Common myeloid progenitor, CD34-positive (primary cell): Measurements from ENCODE around the gene MMP2. TPM values are rescaled to one million over a fixed set of nuclear protein-coding genes. Genes with fewer than 3 reads are reported as not detected.

Source experiments
- CTCF ChIA-PET: fragments of 350-600 bp; sonication (Branson Sonifier 250); formaldehyde crosslinking; loops from one replicate; lab custom pipeline; 2021; ENCODE audit warnings: antibody characterized with exemption; lab: Charles Lee
- POLR2A ChIA-PET: fragments of 350-600 bp; sonication (Branson Sonifier 250); formaldehyde crosslinking; loops from one replicate; lab custom pipeline; 2021; ENCODE audit warnings: antibody characterized with exemption; lab: Charles Lee
- DNase-seq, 3 donors: peaks; one replicate each; pipeline versions ENCODE4 v3.0.0 to v3.0.0-alpha.2; 2013
- H3K27ac ChIP-seq, 2 experiments: 1 replicate in 1 of 2; 2 replicates in 1 of 2; pipeline ENCODE4 v1.7.0; 2013; ENCODE audit warnings: inconsistent platforms in 2 of 2, low read length in 2 of 2, mild to moderate bottlenecking in 2 of 2, low read depth in 1 of 2, moderate library complexity in 1 of 2; ENCODE audit not compliant: severe bottlenecking in 2 of 2, insufficient read depth in 1 of 2, poor library complexity in 1 of 2
- H3K27me3 ChIP-seq, 5 experiments: replicated peaks in 2 of 5; 1 replicate in 3 of 5; 2 replicates in 2 of 5; pipeline versions ENCODE4 v1.6.1 to v1.7.0; 2013; ENCODE audit warnings: low read length in 4 of 5, mild to moderate bottlenecking in 2 of 5, moderate library complexity in 2 of 5, inconsistent platforms in 1 of 5; ENCODE audit not compliant: insufficient read depth in 5 of 5, control insufficient read depth in 4 of 5
- H3K36me3 ChIP-seq, 4 experiments: 1 replicate in 2 of 4; 2 replicates in 2 of 4; pipeline versions ENCODE4 v1.6.1 to v1.7.0; 2013; ENCODE audit warnings: low read length in 3 of 4, control low read depth in 1 of 4, mild to moderate bottlenecking in 1 of 4; ENCODE audit not compliant: control insufficient read depth in 4 of 4, insufficient read depth in 4 of 4
- H3K4me1 ChIP-seq, 4 experiments: 1 replicate in 3 of 4; 2 replicates in 1 of 4; pipeline versions ENCODE4 v1.6.1 to v1.7.1; 2013; ENCODE audit warnings: low read length in 3 of 4, mild to moderate bottlenecking in 3 of 4, control low read depth in 1 of 4, inconsistent platforms in 1 of 4, moderate library complexity in 1 of 4; ENCODE audit not compliant: control insufficient read depth in 4 of 4, insufficient read depth in 4 of 4; ENCODE audit errors: control extremely low read depth in 1 of 4
- H3K4me3 ChIP-seq, 7 experiments: 1 replicate in 4 of 7; 2 replicates in 3 of 7; pipeline versions ENCODE4 v1.5.1 to v1.7.0; 2013; ENCODE audit warnings: mild to moderate bottlenecking in 7 of 7, low read length in 6 of 7, moderate library complexity in 6 of 7, inconsistent platforms in 2 of 7, low read depth in 2 of 7, control low read depth in 1 of 7; ENCODE audit not compliant: insufficient read depth in 4 of 7, control insufficient read depth in 1 of 7; ENCODE audit errors: extremely low read depth in 1 of 7
- H3K9me3 ChIP-seq, 5 experiments: 1 replicate in 4 of 5; 2 replicates in 1 of 5; pipeline versions ENCODE4 v1.6.1 to v1.7.1; 2013; ENCODE audit warnings: low read length in 4 of 5, mild to moderate bottlenecking in 2 of 5, inconsistent platforms in 1 of 5, low read depth in 1 of 5, moderate library complexity in 1 of 5; ENCODE audit not compliant: control insufficient read depth in 4 of 5, insufficient read depth in 2 of 5; ENCODE audit errors: control extremely low read depth in 1 of 5
- WGBS: methylation state at CpG from one replicate; pipeline ENCODE4 v1.1.5; 2013; ENCODE audit not compliant: insufficient coverage; 5-methylcytosine and 5-hydroxymethylcytosine counted together
- polyA plus RNA-seq: library from polyadenylated mRNA; unstranded; fragments of 120-200 nt; gene quantifications from one replicate; pipeline ENCODE4 v1.2.1, GENCODE V29; 2013

MMP2 gene
- polyA plus RNA-seq, result 44.3 TPM

GRCh38 chr16:55478827-55479429 is at the start of gene MMP2:
TSS of gene MMP2 (plus strand) at chr16:55479198. CDS start at chr16:55479480, 282 bp downstream.
- DNase-seq, result peak; percentile 35 to 85 (median 74)
- ChIA-PET CTCF (interaction anchor here (1.2 kb wide), 1 partner anchor 20 kb away, joined by 3 read pairs; no protein-coding TSS in a partner anchor), POLR2A (no interaction called here)
- Histone ChIP-seq H3K27ac (no peak within 1 kb of the TSS), H3K36me3 (peaks cover 0 to 14% (median under 1%) of the 10 kb centered on the region in 4 experiments), H3K4me3 (peak within 1 kb of the TSS; percentile 34 to 81 (median 69)), H3K4me1 (peaks cover 0 to 27% (median 21%) of the 10 kb centered on the region in 4 experiments), H3K27me3 (peaks cover 0 to 12% (median 0%) of the 10 kb centered on the region in 5 experiments), H3K9me3 (no peaks in the 10 kb centered on the region)
- WGBS, result under 1% methylated on average over 35 of the region's 46 CpGs

DNA sequence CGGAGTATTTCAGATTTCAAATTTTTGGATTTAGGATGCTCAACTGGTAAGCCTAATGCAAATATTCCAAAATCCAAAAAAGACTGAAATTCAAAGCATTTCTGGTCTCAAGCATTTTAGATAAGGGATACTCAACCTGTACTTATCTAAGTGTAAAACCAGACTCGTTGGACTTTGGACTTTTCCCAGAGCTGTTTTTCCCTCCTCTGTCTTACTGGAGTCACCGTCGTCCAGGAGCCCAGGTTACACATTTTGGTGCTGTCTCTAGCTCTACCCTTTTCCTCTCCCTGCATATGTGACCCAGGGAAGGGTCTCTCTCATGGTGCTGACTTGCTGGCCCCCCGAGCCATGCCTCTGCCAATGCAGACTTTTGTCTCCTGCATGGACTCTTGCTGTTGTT is 46.0 kb upstream of the MMP2 start:
- no peak for DNase-seq
- Histone ChIP-seq H3K4me1 (peaks cover 9 to 48% (median 29%) of the 10 kb centered on the region in 4 experiments), H3K36me3 (no peaks in the 10 kb centered on the region), H3K27ac (no peak overlapping the region), H3K27me3 (no peaks in the 10 kb centered on the region), H3K4me3 (no peak overlapping the region), H3K9me3 (no peaks in the 10 kb centered on the region)
- ChIA-PET CTCF (no interaction called here), POLR2A (no interaction called here)
- WGBS, result 95% methylated on average over 4 of the region's 5 CpGs

- no peak overlapping the region for H3K27ac ChIP-seq
- CTCF ChIA-PET, result no interaction called here
- no peak for DNase-seq
- H3K4me1 ChIP-seq, result peaks cover 10 to 49% (median 31%) of the 10 kb centered on the region in 4 experiments
- no peaks in the 10 kb centered on the region for H3K9me3 ChIP-seq
- WGBS, result 83% methylated on average over 4 of the region's 5 CpGs
- H3K4me3 ChIP-seq, result no peak overlapping the region
- H3K27me3 ChIP-seq, result no peaks in the 10 kb centered on the region
- H3K36me3 ChIP-seq, result no peaks in the 10 kb centered on the region
- POLR2A ChIA-PET, result no interaction called here
Measured at GRCh38 chr16:55433535-55433934, 45.5 kb upstream of the MMP2 start.

GRCh38 chr16:55434000-55434399 is 45.0 kb upstream of the MMP2 start:
- H3K9me3 ChIP-seq, result no peaks in the 10 kb centered on the region
- no peak for DNase-seq
- CTCF ChIA-PET, result interaction anchor here (0.9 kb wide), 1 partner anchor 266 kb away, joined by 3 read pairs; no protein-coding TSS in a partner anchor
- no peaks in the 10 kb centered on the region for H3K27me3 ChIP-seq
- no peaks in the 10 kb centered on the region for H3K36me3 ChIP-seq
- 94% methylated on average over 3 of the region's 4 CpGs for WGBS
- no peak overlapping the region for H3K4me3 ChIP-seq
- no peak overlapping the region for H3K27ac ChIP-seq
- H3K4me1 ChIP-seq, result peaks cover 10 to 49% (median 31%) of the 10 kb centered on the region in 4 experiments
- POLR2A ChIA-PET, result no interaction called here

DNA sequence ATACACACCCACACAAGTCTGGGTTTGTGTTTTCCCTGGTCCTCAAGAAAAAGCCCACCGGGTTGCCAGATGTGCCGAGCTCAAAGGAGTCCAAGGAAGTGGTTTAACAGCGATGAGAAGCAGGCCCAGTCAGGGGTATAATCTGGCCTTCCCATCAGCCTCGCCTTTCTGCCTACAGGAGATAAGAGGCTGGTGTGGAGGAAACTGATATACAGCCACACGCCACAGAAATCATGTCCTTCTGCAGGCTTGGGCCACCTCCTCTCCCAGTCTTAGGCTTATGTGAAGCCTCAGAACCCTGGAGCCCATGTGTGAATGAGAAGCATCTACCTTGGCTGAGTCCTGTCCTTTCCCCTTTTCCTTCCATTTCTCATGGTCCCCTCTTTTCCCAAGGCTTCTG is 43.6 kb upstream of the MMP2 start:
- ChIA-PET CTCF (interaction anchor here (0.7 to 1.1 kb wide), 2 partner anchors 11 to 45 kb away, joined by 3 read pairs; no protein-coding TSS in a partner anchor), POLR2A (no interaction called here)
- Histone ChIP-seq H3K4me3 (peak overlapping the region in 1 of 7 experiments; percentile 24), H3K27me3 (no peaks in the 10 kb centered on the region), H3K9me3 (no peaks in the 10 kb centered on the region), H3K4me1 (peaks cover 10 to 49% (median 31%) of the 10 kb centered on the region in 4 experiments), H3K27ac (peak overlapping the region in 1 of 2 experiments; percentile 32), H3K36me3 (no peaks in the 10 kb centered on the region)
- WGBS, result 3% methylated on average over 5 of the region's 5 CpGs
- peak; percentile 88 to 96 (median 91) for DNase-seq

DNA sequence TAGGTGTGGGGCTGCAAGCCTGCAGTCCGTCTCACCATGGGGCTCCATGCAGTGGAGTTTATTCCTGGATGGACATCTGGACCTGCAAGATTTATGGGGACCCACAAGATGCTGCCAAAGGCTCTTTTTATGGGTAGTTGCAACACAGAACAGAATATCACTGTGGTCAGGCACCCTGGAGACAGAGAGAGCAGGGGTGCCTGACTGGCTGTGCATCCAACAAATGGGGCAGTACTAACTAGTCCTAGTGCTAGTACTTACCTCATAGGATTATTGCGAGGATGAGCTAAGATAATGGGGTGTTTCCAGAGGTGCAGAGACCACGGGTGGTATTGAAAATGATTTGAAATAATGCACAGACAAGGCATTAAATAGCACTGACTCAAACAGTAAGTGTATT is 42.4 kb upstream of the MMP2 start:
- no peak for DNase-seq
- Histone ChIP-seq H3K9me3 (no peaks in the 10 kb centered on the region), H3K36me3 (no peaks in the 10 kb centered on the region), H3K27ac (no peak overlapping the region), H3K27me3 (no peaks in the 10 kb centered on the region), H3K4me3 (no peak overlapping the region), H3K4me1 (peaks cover 10 to 49% (median 31%) of the 10 kb centered on the region in 4 experiments)
- ChIA-PET CTCF (interaction anchor here (0.9 kb wide), 1 partner anchor 28 kb away, joined by 3 read pairs; no protein-coding TSS in a partner anchor), POLR2A (no interaction called here)
- 100% methylated on average over 2 of the region's 3 CpGs for WGBS

GRCh38 chr16:55437625-55438024 is 41.4 kb upstream of the MMP2 start:
- Histone ChIP-seq H3K9me3 (no peaks in the 10 kb centered on the region), H3K4me3 (no peak overlapping the region), H3K36me3 (no peaks in the 10 kb centered on the region), H3K27ac (no peak overlapping the region), H3K27me3 (no peaks in the 10 kb centered on the region), H3K4me1 (peaks cover 10 to 49% (median 31%) of the 10 kb centered on the region in 4 experiments)
- DNase-seq, result peak; percentile 32 to 66 (median 53)
- WGBS, result 44% methylated on average over 3 of the region's 3 CpGs
- ChIA-PET CTCF (interaction anchor here (0.9 kb wide), 1 partner anchor 27 kb away, joined by 3 read pairs; no protein-coding TSS in a partner anchor), POLR2A (no interaction called here)
